ENCODE results near the gene PATL2. TPM values are rescaled to one million over a fixed set of nuclear protein-coding genes. Genes with fewer than 3 reads are reported as not detected.

Gene PATL2
- total RNA-seq, 1 experiment from 2014 or later = 0.49 TPM

GRCh38 chr15:44682211-44682610, 28.9 kb downstream of the PATL2 start:
- no TSS peak for BruUV-seq (replicated peaks)
- no peaks in the 10 kb centered on the region for H3K27me3 ChIP-seq (ENCODE audit: control insufficient read depth, insufficient read depth, low read length)
- ChIA-PET CTCF (interaction anchor here (0.6 kb wide), 1 partner anchor 571 kb away, joined by 3 read pairs; no protein-coding TSS in a partner anchor), POLR2A (no interaction called here)
- DNase-seq (ENCODE audit: low read depth, low spot score) = no peak
- no peak overlapping the region for H3K27ac ChIP-seq (ENCODE audit: low read length)
- H3K9me3 ChIP-seq (ENCODE audit: control insufficient read depth, insufficient read depth, low read depth, low read length) = no peaks in the 10 kb centered on the region
- in situ Hi-C loops (cut with HindIII; ENCODE audit: low pct_unique_long_range_greater_than_20kb, low sequenced_read_pairs) (no loop called here), intact Hi-C loops (cut with micrococcal nuclease; ENCODE audit: unreplicated experiment) (no loop called here)
- no peaks in the 10 kb centered on the region for H3K36me3 ChIP-seq (ENCODE audit: control insufficient read depth, insufficient read depth, low read length)
- no peak for ATAC-seq
- no peak overlapping the region for H3K4me3 ChIP-seq (ENCODE audit: low read depth in 2 of 2, low read length in 2 of 2)
- TF ChIP-seq SIN3A (IDR thresholded peaks at IDR 0.05; ENCODE audit: borderline replicate concordance, insufficient read depth, low read depth, low read length) = no peak
- TF ChIP-seq TCF7L2 (IDR thresholded peaks at IDR 0.05; ENCODE audit: low read depth, low read length) = no peak
- no peak for TF ChIP-seq CTCF (IDR thresholded peaks at IDR 0.05)
- TF ChIP-seq REST (IDR thresholded peaks at IDR 0.05; ENCODE audit: insufficient read depth in 1 of 2, low read depth in 2 of 2, low read length in 1 of 2) = no peak
- TF ChIP-seq POLR2AphosphoS5 (IDR thresholded peaks at IDR 0.05; ENCODE audit: low read depth, low read length) = no peak
- no peaks in the 10 kb centered on the region for H3K4me1 ChIP-seq (ENCODE audit: control insufficient read depth, insufficient read depth, low read length)

GRCh38 chr15:44676676-44677075, 34.4 kb downstream of the PATL2 start:
- POLR2A ChIA-PET = no interaction called here
- intact Hi-C loops (cut with micrococcal nuclease; ENCODE audit: unreplicated experiment) = no loop called here

More at GRCh38 chr15:44676676-44677075, 34.4 kb downstream of the PATL2 start:
- Histone ChIP-seq H3K4me3 (ENCODE audit: low read depth in 2 of 2, low read length in 2 of 2) (no peak overlapping the region), H3K9me3 (ENCODE audit: control insufficient read depth, insufficient read depth, low read depth, low read length) (no peaks in the 10 kb centered on the region), H3K4me1 (ENCODE audit: control insufficient read depth, insufficient read depth, low read length) (no peaks in the 10 kb centered on the region), H3K27me3 (ENCODE audit: control insufficient read depth, insufficient read depth, low read length) (no peaks in the 10 kb centered on the region), H3K27ac (ENCODE audit: low read length) (no peak overlapping the region), H3K36me3 (ENCODE audit: control insufficient read depth, insufficient read depth, low read length) (no peaks in the 10 kb centered on the region)
- in situ Hi-C loops (cut with HindIII; ENCODE audit: low pct_unique_long_range_greater_than_20kb, low sequenced_read_pairs) = no loop called here
- ATAC-seq (no peak), DNase-seq (ENCODE audit: low read depth, low spot score) (no peak)
- no TSS peak for BruUV-seq (replicated peaks)
- no peak for TF ChIP-seq SIN3A (IDR thresholded peaks at IDR 0.05; ENCODE audit: borderline replicate concordance, insufficient read depth, low read depth, low read length)
- no peak for TF ChIP-seq REST (IDR thresholded peaks at IDR 0.05; ENCODE audit: insufficient read depth in 1 of 2, low read depth in 2 of 2, low read length in 1 of 2)
- no peak for TF ChIP-seq POLR2AphosphoS5 (IDR thresholded peaks at IDR 0.05; ENCODE audit: low read depth, low read length)
- no peak for TF ChIP-seq TCF7L2 (IDR thresholded peaks at IDR 0.05; ENCODE audit: low read depth, low read length)
- no peak for TF ChIP-seq CTCF (IDR thresholded peaks at IDR 0.05)
- CTCF ChIA-PET = interaction anchor here (1.6 kb wide), 1 partner anchor 13 kb away, joined by 5 read pairs; the partner anchor contains the start of gene SPG11

All from Panc1 (cell line).